Smooth muscle cell of the pulmonary artery (primary cell): Measurements from ENCODE around the gene TCEAL6. TPM values are rescaled to one million over a fixed set of nuclear protein-coding genes. Genes with fewer than 3 reads are reported as not detected.

Experiments used
- total RNA-seq: library from RNA; depleted of rRNA; stranded (reverse); fragments of >200 nt; gene quantifications from 2 replicates; pipeline ENCODE4 v1.2.3, GENCODE V29; 2014

The TCEAL6 gene
- total RNA-seq, result not detected in 2 replicates

DNA sequence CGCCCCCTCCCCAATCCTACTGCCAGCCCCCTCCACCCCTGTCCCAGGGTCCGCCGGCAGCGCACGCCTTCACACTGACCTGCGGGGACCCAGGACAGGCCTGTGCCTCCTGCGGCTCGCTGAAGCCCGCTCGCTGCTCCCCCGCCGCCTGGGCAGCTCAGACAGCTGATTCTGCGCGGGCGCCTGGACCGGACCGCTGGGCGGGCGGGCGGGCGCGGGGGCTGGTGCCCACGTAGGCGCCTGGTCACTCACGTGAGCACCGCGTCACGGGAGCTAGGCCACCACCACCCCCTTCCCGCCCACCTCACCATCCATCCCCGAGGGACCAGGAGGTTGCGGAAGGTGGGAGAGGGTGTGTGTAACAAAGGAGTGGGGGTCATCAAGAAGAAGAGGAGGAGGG lies at the start of gene TCEAL6:
TCEAL6 (minus strand) TSS at position 208 of the 400 bp plus-strand sequence.

DNA sequence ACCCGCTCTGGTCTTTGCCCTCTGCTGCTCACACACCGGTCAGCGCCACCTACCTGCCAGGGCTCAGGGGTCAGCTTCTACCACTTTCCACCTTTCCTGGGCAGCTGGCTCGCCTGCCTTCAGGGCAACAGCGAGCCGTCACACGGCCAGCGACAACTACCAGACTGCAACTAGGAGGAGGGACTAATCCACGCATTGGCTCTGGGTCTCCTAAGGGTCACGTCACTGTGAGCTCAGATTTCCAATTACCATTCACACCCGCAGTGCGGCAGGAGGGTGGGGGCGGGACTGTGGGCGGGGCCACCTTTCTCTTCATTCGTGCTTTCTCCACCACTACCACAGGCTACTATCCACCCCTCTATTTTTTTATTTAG lies 13.5 kb upstream of the TCEAL6 start, which contains the start of gene BEX5:
BEX5 (minus strand) TSS at position 172 of the 374 bp plus-strand sequence. CDS start 1,712 bp downstream, outside the sequence.

DNA sequence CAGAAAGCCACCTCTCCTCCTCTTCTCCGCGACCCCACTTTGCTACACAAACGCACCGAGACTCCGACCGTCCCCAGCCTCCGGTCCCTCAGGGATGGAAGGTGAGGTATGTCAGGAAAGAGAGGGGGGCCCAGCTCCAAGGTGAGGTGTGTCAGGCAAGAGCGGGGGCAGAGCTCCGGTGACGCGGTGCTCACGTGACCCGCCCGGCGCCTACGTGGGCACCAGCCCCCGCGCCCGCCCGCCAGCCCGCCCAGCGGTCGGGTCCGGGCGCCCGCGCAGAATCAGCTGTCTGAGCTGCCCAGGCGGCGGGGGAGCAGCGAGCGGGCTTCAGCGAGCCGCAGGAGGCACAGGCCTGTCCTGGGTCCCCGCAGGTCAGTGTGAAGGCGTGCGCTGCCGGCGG lies 16.8 kb downstream of the TCEAL6 start, which contains the start of gene TCEAL2:
TCEAL2 (plus strand) TSS at position 244 of the 400 bp plus-strand sequence. CDS start 1,152 bp downstream, outside the sequence.

Other genes with a start within 250 kb of the TCEAL6 start
- gene ZMAT1, start 210.5 kb downstream of the TCEAL6 start, total RNA-seq, result 0.98 and 1.1 TPM in 2 replicates
- 0.23 TPM in 1 of 2 replicates, not detected in the other for gene TCEAL2, start 16.8 kb downstream of the TCEAL6 start, total RNA-seq
- not detected in 2 replicates for gene BEX5, start 13.5 kb upstream of the TCEAL6 start, total RNA-seq
- gene TCP11X1, start 72.8 kb upstream of the TCEAL6 start, total RNA-seq, result not detected in 2 replicates
- gene NXF2, start 104.7 kb upstream of the TCEAL6 start, total RNA-seq, result not detected in 2 replicates